T-cell (primary cell): ENCODE measurements around the gene CRIP1. TPM values are rescaled to one million over a fixed set of nuclear protein-coding genes. Genes with fewer than 3 reads are reported as not detected.

ENCODE experiments used
- ATAC-seq, 4 experiments: fragments of 200-7000 bp in 3 of 4; fragments of 150-1000 bp in 1 of 4; cut with Tn5 transposase; replicated peaks in 1 of 4; 1 replicate in 3 of 4; 2 replicates in 1 of 4; pipeline ENCODE4 v1.10.0; 2021; ENCODE audit warnings: moderate library complexity in 3 of 4, mild to moderate bottlenecking in 2 of 4, moderate number of reproducible peaks in 1 of 4
- CTCF ChIA-PET, 2 donors: fragments of 300-600 bp; sonication (Branson Sonifier 250); formaldehyde crosslinking; loops; one replicate each; lab custom pipeline; 2022; ENCODE audit warnings: antibody characterized with exemption in 2 of 2; lab: Charles Lee
- POLR2A ChIA-PET, 2 donors: fragments of 300-600 bp; sonication (Branson Sonifier 250); formaldehyde crosslinking; loops; one replicate each; lab custom pipeline; 2022; ENCODE audit warnings: antibody characterized with exemption in 2 of 2; lab: Charles Lee
- DNase-seq, 35 experiments: peaks; one replicate each; pipeline versions ENCODE4 v3.0.0 to v3.0.0-alpha.2; 2013 to 2023
- H3K27ac ChIP-seq: one replicate; pipeline ENCODE4 v1.5.1; 2013; ENCODE audit warnings: low read length
- H3K27me3 ChIP-seq, 2 experiments: replicated peaks in 1 of 2; 1 replicate in 1 of 2; 2 replicates in 1 of 2; pipeline versions ENCODE4 v1.6.1 to v1.7.0; 2013; ENCODE audit warnings: low read length in 1 of 2, mixed read lengths in 1 of 2; ENCODE audit not compliant: control insufficient read depth in 2 of 2, insufficient read depth in 2 of 2; ENCODE audit errors: extremely low read depth in 1 of 2
- H3K36me3 ChIP-seq, 2 donors: 1 replicate in 1 of 2; 2 replicates in 1 of 2; pipeline versions ENCODE4 v1.6.1 to v1.7.0; 2013; ENCODE audit warnings: low read length in 1 of 2; ENCODE audit not compliant: control insufficient read depth in 2 of 2, insufficient read depth in 1 of 2; ENCODE audit errors: extremely low read depth in 1 of 2
- H3K4me1 ChIP-seq, 2 experiments: 1 replicate in 1 of 2; 2 replicates in 1 of 2; pipeline versions ENCODE4 v1.6.1 to v1.7.0; 2013; ENCODE audit warnings: low read length in 2 of 2, mixed read lengths in 1 of 2; ENCODE audit not compliant: insufficient read depth in 2 of 2, control insufficient read depth in 1 of 2; ENCODE audit errors: extremely low read depth in 1 of 2
- H3K4me3 ChIP-seq, 2 donors: 1 replicate in 1 of 2; 2 replicates in 1 of 2; pipeline versions ENCODE4 v1.5.1 to v1.7.0; 2013; ENCODE audit warnings: mild to moderate bottlenecking in 2 of 2, low read length in 1 of 2, moderate library complexity in 1 of 2; ENCODE audit not compliant: control insufficient read depth in 1 of 2; ENCODE audit errors: extremely low read depth in 1 of 2
- H3K9me3 ChIP-seq: 2 replicates; pipeline ENCODE4 v1.7.0; 2013
- H3K27ac Mint-ChIP-seq, 2 donors: one replicate each; pipeline ENCODE4 v1.8.0; 2020 to 2021; ENCODE audit warnings: mild to moderate bottlenecking in 2 of 2, mixed read lengths in 2 of 2
- H3K27me3 Mint-ChIP-seq, 2 donors: one replicate each; pipeline ENCODE4 v1.8.0; 2021 to 2022; ENCODE audit warnings: mixed read lengths in 2 of 2
- H3K36me3 Mint-ChIP-seq: one replicate; pipeline ENCODE4 v1.8.0; 2021; ENCODE audit warnings: mixed read lengths
- H3K4me1 Mint-ChIP-seq, 3 donors: one replicate each; pipeline ENCODE4 v1.8.0; 2020 to 2022; ENCODE audit warnings: mixed read lengths in 3 of 3, mild to moderate bottlenecking in 1 of 3
- H3K4me3 Mint-ChIP-seq, 3 donors: one replicate each; pipeline ENCODE4 v1.8.0; 2020 to 2022; ENCODE audit warnings: mild to moderate bottlenecking in 3 of 3, mixed read lengths in 3 of 3, moderate library complexity in 3 of 3
- H3K9me3 Mint-ChIP-seq, 3 donors: one replicate each; pipeline ENCODE4 v1.8.0; 2020 to 2022; ENCODE audit warnings: mixed read lengths in 3 of 3
- WGBS: methylation state at CpG from one replicate; pipeline ENCODE4 v1.1.5; 2013; ENCODE audit warnings: missing lambda C conversion rate; ENCODE audit not compliant: insufficient coverage; 5-methylcytosine and 5-hydroxymethylcytosine counted together
- total RNA-seq, 35 experiments: library from RNA in 6 of 35; stranded (reverse) in 6 of 35; fragments of 120-200 nt in 1 of 35; gene quantifications; one replicate each; pipeline versions ENCODE4 v1.2.1 to v1.2.4 and lab custom pipeline; 2013 to 2026

Gene CRIP1
- total RNA-seq: 100 to 1,000 TPM; 224 to 477 (median 329) TPM
- total RNA-seq (2013): 225 TPM
- total RNA-seq (lab: John Stamatoyannopoulos, UW): 0.59 to 121 (median 15.9) reads per million in 29 experiments

GRCh38 chr14:105486163-105486973 is at the start of gene CRIP1:
TSS of gene CRIP1 (plus strand) at chr14:105486886. CDS start at chr14:105487260, 374 bp downstream.
- Mint-ChIP-seq H3K4me3 (peak within 1 kb of the TSS; percentile 81 to 87 (median 87)), H3K36me3 (peaks cover 5% of the 10 kb centered on the region), H3K4me1 (peaks cover 50 to 56% (median 50%) of the 10 kb centered on the region in 3 donors), H3K27ac (peak within 1 kb of the TSS; percentile 93 to 95), H3K9me3 (no peaks in the 10 kb centered on the region), H3K27me3 (no peaks in the 10 kb centered on the region)
- Histone ChIP-seq H3K9me3 (no peaks in the 10 kb centered on the region), H3K4me3 (peak within 1 kb of the TSS; percentile 74 to 94), H3K27me3 (no peaks in the 10 kb centered on the region), H3K4me1 (peaks cover 32 to 84% of the 10 kb centered on the region in 2 experiments), H3K27ac (peak within 1 kb of the TSS; percentile 100), H3K36me3 (peaks cover 0 to 6% of the 10 kb centered on the region in 2 donors)
- ATAC-seq (no peak), DNase-seq (peak in 3 of 35 experiments; percentile 24 to 52 (median 30))
- 33% methylated on average over 54 of the region's 56 CpGs for WGBS
- ChIA-PET CTCF (no interaction called here), POLR2A (interaction anchor here (0.6 to 1.0 kb wide), 2 partner anchors 12 to 421 kb away, joined by 3 to 5 read pairs; partner anchors contain the start of gene GPR132 (in 1 of the 2))

GRCh38 chr14:105436891-105437722 is 49.6 kb upstream of the CRIP1 start:
- H3K4me3 Mint-ChIP-seq: no peak overlapping the region
- no peak overlapping the region for H3K27ac Mint-ChIP-seq
- no peaks in the 10 kb centered on the region for H3K27me3 ChIP-seq
- peaks cover 10 to 19% of the 10 kb centered on the region in 2 donors for H3K36me3 ChIP-seq
- H3K4me1 ChIP-seq: peaks cover 0 to 14% of the 10 kb centered on the region in 2 experiments
- no peak overlapping the region for H3K27ac ChIP-seq
- DNase-seq (no peak), ATAC-seq (no peak)
- H3K4me1 Mint-ChIP-seq: peaks cover 13 to 27% (median 19%) of the 10 kb centered on the region in 3 donors
- H3K4me3 ChIP-seq: no peak overlapping the region
- H3K27me3 Mint-ChIP-seq: no peaks in the 10 kb centered on the region
- no peaks in the 10 kb centered on the region for H3K9me3 Mint-ChIP-seq
- CTCF ChIA-PET: no interaction called here
- H3K36me3 Mint-ChIP-seq: peaks cover 4% of the 10 kb centered on the region
- no peaks in the 10 kb centered on the region for H3K9me3 ChIP-seq
- POLR2A ChIA-PET: no interaction called here
- 94% methylated on average over 27 of the region's 31 CpGs for WGBS

- DNase-seq (no peak), ATAC-seq (no peak)
- WGBS: 95% methylated on average over 16 of the region's 18 CpGs
- Mint-ChIP-seq H3K27me3 (no peaks in the 10 kb centered on the region), H3K4me1 (peaks cover 13 to 27% (median 19%) of the 10 kb centered on the region in 3 donors), H3K9me3 (no peaks in the 10 kb centered on the region), H3K27ac (no peak overlapping the region), H3K4me3 (no peak overlapping the region), H3K36me3 (peaks cover 4% of the 10 kb centered on the region)
- ChIA-PET POLR2A (no interaction called here), CTCF (no interaction called here)
- Histone ChIP-seq H3K27ac (no peak overlapping the region), H3K4me1 (peaks cover 0 to 14% of the 10 kb centered on the region in 2 experiments), H3K9me3 (no peaks in the 10 kb centered on the region), H3K36me3 (peaks cover 11 to 23% of the 10 kb centered on the region in 2 donors), H3K4me3 (no peak overlapping the region), H3K27me3 (no peaks in the 10 kb centered on the region)
Observed at GRCh38 chr14:105437723-105438500, 48.8 kb upstream of the CRIP1 start.

- H3K4me3 ChIP-seq: no peak overlapping the region
- peaks cover 4% of the 10 kb centered on the region for H3K36me3 Mint-ChIP-seq
- H3K27me3 ChIP-seq: no peaks in the 10 kb centered on the region
- 90% methylated on average over 7 of the region's 11 CpGs for WGBS
- no peaks in the 10 kb centered on the region for H3K9me3 ChIP-seq
- H3K4me1 Mint-ChIP-seq: peaks cover 13 to 23% (median 13%) of the 10 kb centered on the region in 3 donors
- CTCF ChIA-PET: no interaction called here
- ATAC-seq (no peak), DNase-seq (no peak)
- H3K27ac Mint-ChIP-seq: no peak overlapping the region
- no peaks in the 10 kb centered on the region for H3K9me3 Mint-ChIP-seq
- no peaks in the 10 kb centered on the region for H3K27me3 Mint-ChIP-seq
- H3K4me3 Mint-ChIP-seq: no peak overlapping the region
- peaks cover 14 to 27% of the 10 kb centered on the region in 2 donors for H3K36me3 ChIP-seq
- peaks cover 0 to 14% of the 10 kb centered on the region in 2 experiments for H3K4me1 ChIP-seq
- no peak overlapping the region for H3K27ac ChIP-seq
- POLR2A ChIA-PET: no interaction called here
Observed at GRCh38 chr14:105439179-105439578, 47.5 kb upstream of the CRIP1 start.

- ATAC-seq (no peak), DNase-seq (no peak)
- no peaks in the 10 kb centered on the region for H3K9me3 Mint-ChIP-seq
- no peak overlapping the region for H3K4me3 ChIP-seq
- H3K9me3 ChIP-seq: no peaks in the 10 kb centered on the region
- peaks cover 14 to 27% of the 10 kb centered on the region in 2 donors for H3K36me3 ChIP-seq
- no peaks in the 10 kb centered on the region for H3K27me3 ChIP-seq
- H3K27ac Mint-ChIP-seq: no peak overlapping the region
- no peak overlapping the region for H3K27ac ChIP-seq
- WGBS: 96% methylated on average over 32 of the region's 33 CpGs
- peaks cover 4% of the 10 kb centered on the region for H3K36me3 Mint-ChIP-seq
- H3K4me1 Mint-ChIP-seq: peaks cover 10 to 20% (median 10%) of the 10 kb centered on the region in 3 donors
- H3K4me3 Mint-ChIP-seq: no peak overlapping the region
- peaks cover 0 to 14% of the 10 kb centered on the region in 2 experiments for H3K4me1 ChIP-seq
- no peaks in the 10 kb centered on the region for H3K27me3 Mint-ChIP-seq
- ChIA-PET POLR2A (no interaction called here), CTCF (no interaction called here)
Observed at GRCh38 chr14:105439710-105440553, 46.8 kb upstream of the CRIP1 start.
